Keratinocyte (primary cell): Measurements from ENCODE around the gene NPR1. TPM values are rescaled to one million over a fixed set of nuclear protein-coding genes. Genes with fewer than 3 reads are reported as not detected.

ENCODE experiments used
- DNase-seq: peaks from one replicate; pipeline ENCODE4 v3.0.0-alpha.2; 2011; ENCODE audit warnings: low read depth, missing footprints, low spot score
- FAIRE-seq: peaks from 2 replicates; lab custom pipeline; 2011; peaks lifted over from hg19 to GRCh38; lab: Jason Lieb, UNC
- H2AFZ ChIP-seq: 2 replicates; pipeline ENCODE4 v1.6.0; 2012; ENCODE audit warnings: low read length, control low read depth, inconsistent platforms; ENCODE audit not compliant: control insufficient read depth
- H3K27ac ChIP-seq: 2 replicates; pipeline ENCODE4 v1.5.1; 2011; ENCODE audit warnings: low read length; ENCODE audit not compliant: control insufficient read depth, insufficient read depth
- H3K27me3 ChIP-seq: 3 replicates; pipeline ENCODE4 v1.6.0; 2011; ENCODE audit warnings: low read length; ENCODE audit not compliant: control insufficient read depth, insufficient read depth; ENCODE audit errors: extremely low read depth
- H3K36me3 ChIP-seq, 2 experiments: 2 replicates in 1 of 2; 3 replicates in 1 of 2; pipeline ENCODE4 v1.5.1; 2011; ENCODE audit warnings: low read length in 2 of 2, mild to moderate bottlenecking in 1 of 2; ENCODE audit not compliant: control insufficient read depth in 2 of 2, insufficient read depth in 2 of 2; ENCODE audit errors: extremely low read depth in 1 of 2
- H3K4me1 ChIP-seq: 3 replicates; pipeline ENCODE4 v1.5.1; 2011; ENCODE audit warnings: low read length; ENCODE audit not compliant: control insufficient read depth, insufficient read depth; ENCODE audit errors: extremely low read depth
- H3K4me2 ChIP-seq: 3 replicates; pipeline ENCODE4 v1.6.0; 2011; ENCODE audit warnings: low read depth, low read length; ENCODE audit not compliant: control insufficient read depth, insufficient read depth; ENCODE audit errors: extremely low read depth
- H3K4me3 ChIP-seq, 3 experiments: fragments of 200-600 bp in 1 of 3; sonication (generic) in 1 of 3; 2 replicates in 2 of 3; 3 replicates in 1 of 3; pipeline ENCODE4 v1.5.1; 2011 to 2016; ENCODE audit warnings: low read length in 3 of 3, mild to moderate bottlenecking in 3 of 3, control low read depth in 2 of 3, inconsistent platforms in 1 of 3, low read depth in 1 of 3, mixed read lengths in 1 of 3, mixed run types in 1 of 3, moderate library complexity in 1 of 3; ENCODE audit not compliant: control insufficient read depth in 2 of 3, insufficient read depth in 2 of 3; ENCODE audit errors: extremely low read depth in 1 of 3
- H3K79me2 ChIP-seq: 2 replicates; pipeline ENCODE4 v1.6.0; 2012; ENCODE audit warnings: low read length; ENCODE audit not compliant: control insufficient read depth, insufficient read depth
- H3K9ac ChIP-seq: 3 replicates; pipeline ENCODE4 v1.6.0; 2011; ENCODE audit warnings: low read length; ENCODE audit not compliant: control insufficient read depth, insufficient read depth; ENCODE audit errors: extremely low read depth
- H3K9me1 ChIP-seq: 3 replicates; pipeline ENCODE4 v1.6.0; 2011; ENCODE audit warnings: low read length; ENCODE audit not compliant: control insufficient read depth, insufficient read depth; ENCODE audit errors: extremely low read depth
- H3K9me3 ChIP-seq: 2 replicates; pipeline ENCODE4 v1.5.1; 2012; ENCODE audit warnings: low read depth, low read length; ENCODE audit not compliant: control insufficient read depth
- H4K20me1 ChIP-seq: 3 replicates; pipeline ENCODE4 v1.6.0; 2011; ENCODE audit warnings: low read length; ENCODE audit not compliant: control insufficient read depth, insufficient read depth; ENCODE audit errors: extremely low read depth
- EZH2 ChIP-seq: IDR thresholded peaks from one replicate; pipeline ENCODE4 v1.6.1; 2012; ENCODE audit warnings: inconsistent platforms, mild to moderate bottlenecking, low read length, moderate library complexity
- dilution Hi-C: fragments of 300-500 bp; cut with MboI; formaldehyde crosslinking; loops from one replicate; pipeline ENCODE4 v1.7.0; 2020; ENCODE audit warnings: low sequenced_read_pairs; ENCODE audit not compliant: extremely low pct_ligation_motif_present
- polyA plus RNA-seq, 5 experiments: library from polyadenylated mRNA; depleted of rRNA in 3 of 5; stranded (reverse) in 3 of 5; stranded (forward) in 1 of 5; unstranded in 1 of 5; fragments of >200 nt; gene quantifications; 1 replicate in 1 of 5; 2 replicates in 3 of 5; 3 replicates in 1 of 5; pipeline versions ENCODE4 v1.2.1 to v1.2.3, GENCODE V29; 2011 to 2012; ENCODE audit warnings: missing spikeins in 2 of 5, low read depth in 1 of 5, low replicate concordance in 1 of 5
- TF ChIP-seq, protein P1 (sequence below), 3 experiments: IDR thresholded peaks in 1 of 3; conservative IDR thresholded peaks in 1 of 3; optimal IDR thresholded peaks in 1 of 3; 2 replicates in 2 of 3; 3 replicates in 1 of 3; pipeline versions ENCODE3 to v1.5.1; 2011; ENCODE audit warnings: low read length in 3 of 3, mild to moderate bottlenecking in 3 of 3, moderate library complexity in 2 of 3, control low read depth in 1 of 3, inconsistent platforms in 1 of 3; ENCODE audit not compliant: insufficient read depth in 2 of 3; ENCODE audit errors: extremely low read depth in 1 of 3

NPR1 gene
- polyA plus RNA-seq, 1 donor (not counting 4 experiments of a cell fraction or from before 2014, with no cell fraction given) = not detected

DNA sequence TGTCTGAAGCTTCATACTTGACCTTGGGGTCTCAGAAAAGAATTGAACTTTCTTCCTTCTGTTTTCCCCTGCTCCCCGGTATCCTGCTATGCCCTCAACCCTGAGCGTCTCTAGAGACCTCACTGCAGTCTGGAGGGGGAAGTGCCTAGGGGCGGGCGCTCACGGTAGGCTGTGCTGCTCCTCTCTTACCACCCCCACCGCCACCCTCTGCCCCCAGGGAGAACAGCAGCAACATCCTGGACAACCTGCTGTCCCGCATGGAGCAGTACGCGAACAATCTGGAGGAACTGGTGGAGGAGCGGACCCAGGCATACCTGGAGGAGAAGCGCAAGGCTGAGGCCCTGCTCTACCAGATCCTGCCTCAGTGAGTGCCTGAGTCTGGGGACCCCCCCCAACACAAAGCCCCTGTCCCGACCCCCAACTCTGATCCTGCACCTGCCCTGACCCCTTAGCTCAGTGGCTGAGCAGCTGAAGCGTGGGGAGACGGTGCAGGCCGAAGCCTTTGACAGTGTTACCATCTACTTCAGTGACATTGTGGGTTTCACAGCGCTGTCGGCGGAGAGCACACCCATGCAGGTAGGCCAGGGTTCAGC is 10.3 kb downstream of the NPR1 start:
- H3K27ac ChIP-seq = no peak overlapping the region
- no peak overlapping the region for H2AFZ ChIP-seq
- H3K27me3 ChIP-seq = peaks cover 13% of the 10 kb centered on the region
- H3K9ac ChIP-seq = no peak overlapping the region
- dilution Hi-C loops = loop anchor here (10.0 kb wide), 1 partner anchor 56 kb away; no protein-coding TSS in a partner anchor
- no peaks in the 10 kb centered on the region for H3K9me3 ChIP-seq
- FAIRE-seq (no peak), DNase-seq (no peak)
- H3K4me1 ChIP-seq = peaks cover 2% of the 10 kb centered on the region
- H4K20me1 ChIP-seq = no peaks in the 10 kb centered on the region
- TF ChIP-seq, protein P1, sequence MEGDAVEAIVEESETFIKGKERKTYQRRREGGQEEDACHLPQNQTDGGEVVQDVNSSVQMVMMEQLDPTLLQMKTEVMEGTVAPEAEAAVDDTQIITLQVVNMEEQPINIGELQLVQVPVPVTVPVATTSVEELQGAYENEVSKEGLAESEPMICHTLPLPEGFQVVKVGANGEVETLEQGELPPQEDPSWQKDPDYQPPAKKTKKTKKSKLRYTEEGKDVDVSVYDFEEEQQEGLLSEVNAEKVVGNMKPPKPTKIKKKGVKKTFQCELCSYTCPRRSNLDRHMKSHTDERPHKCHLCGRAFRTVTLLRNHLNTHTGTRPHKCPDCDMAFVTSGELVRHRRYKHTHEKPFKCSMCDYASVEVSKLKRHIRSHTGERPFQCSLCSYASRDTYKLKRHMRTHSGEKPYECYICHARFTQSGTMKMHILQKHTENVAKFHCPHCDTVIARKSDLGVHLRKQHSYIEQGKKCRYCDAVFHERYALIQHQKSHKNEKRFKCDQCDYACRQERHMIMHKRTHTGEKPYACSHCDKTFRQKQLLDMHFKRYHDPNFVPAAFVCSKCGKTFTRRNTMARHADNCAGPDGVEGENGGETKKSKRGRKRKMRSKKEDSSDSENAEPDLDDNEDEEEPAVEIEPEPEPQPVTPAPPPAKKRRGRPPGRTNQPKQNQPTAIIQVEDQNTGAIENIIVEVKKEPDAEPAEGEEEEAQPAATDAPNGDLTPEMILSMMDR (optimal IDR thresholded peaks at IDR 0.05 in 1 of 3, IDR thresholded peaks at IDR 0.05 in 1 of 3, conservative IDR thresholded peaks at IDR 0.05 in 1 of 3; ENCODE audit: extremely low read depth in 1 of 3, insufficient read depth in 2 of 3, low read length in 3 of 3) = no peak
- no peak for TF ChIP-seq EZH2
- no peak overlapping the region for H3K4me3 ChIP-seq
- no peaks in the 10 kb centered on the region for H3K36me3 ChIP-seq
- H3K4me2 ChIP-seq = no peak overlapping the region
- H3K9me1 ChIP-seq = no peaks in the 10 kb centered on the region
- H3K79me2 ChIP-seq = no peaks in the 10 kb centered on the region

DNA sequence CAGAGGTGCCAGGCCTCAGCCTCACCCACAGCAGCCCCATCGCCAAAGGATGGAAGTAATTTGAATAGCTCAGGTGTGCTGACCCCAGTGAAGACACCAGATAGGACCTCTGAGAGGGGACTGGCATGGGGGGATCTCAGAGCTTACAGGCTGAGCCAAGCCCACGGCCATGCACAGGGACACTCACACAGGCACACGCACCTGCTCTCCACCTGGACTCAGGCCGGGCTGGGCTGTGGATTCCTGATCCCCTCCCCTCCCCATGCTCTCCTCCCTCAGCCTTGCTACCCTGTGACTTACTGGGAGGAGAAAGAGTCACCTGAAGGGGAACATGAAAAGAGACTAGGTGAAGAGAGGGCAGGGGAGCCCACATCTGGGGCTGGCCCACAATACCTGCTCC is 15.0 kb downstream of the NPR1 start:
- H3K27ac ChIP-seq = no peak overlapping the region
- H3K4me3 ChIP-seq = no peak overlapping the region
- H3K27me3 ChIP-seq = no peaks in the 10 kb centered on the region
- no peak overlapping the region for H3K4me2 ChIP-seq
- dilution Hi-C loops = no loop called here
- H3K79me2 ChIP-seq = no peaks in the 10 kb centered on the region
- no peaks in the 10 kb centered on the region for H3K9me1 ChIP-seq
- no peaks in the 10 kb centered on the region for H3K4me1 ChIP-seq
- no peak for DNase-seq
- H3K36me3 ChIP-seq = no peaks in the 10 kb centered on the region
- FAIRE-seq = no peak
- no peaks in the 10 kb centered on the region for H3K9me3 ChIP-seq
- H3K9ac ChIP-seq = no peak overlapping the region
- no peak for TF ChIP-seq EZH2
- TF ChIP-seq, protein P1 (optimal IDR thresholded peaks at IDR 0.05 in 1 of 3, IDR thresholded peaks at IDR 0.05 in 1 of 3, conservative IDR thresholded peaks at IDR 0.05 in 1 of 3; ENCODE audit: extremely low read depth in 1 of 3, insufficient read depth in 2 of 3, low read length in 3 of 3) = no peak
- no peaks in the 10 kb centered on the region for H4K20me1 ChIP-seq
- no peak overlapping the region for H2AFZ ChIP-seq
